ENCODE results near the gene PTH1R.

PTH1R gene

GRCh38 chr3:46850468-46850779, 27.1 kb upstream of the PTH1R start:
- no peak for DNase-seq

- no peak for DNase-seq
These were observed 25.9 kb upstream of the PTH1R start for GRCh38 chr3:46851364-46852333.

GRCh38 chr3:46852334-46852720, 25.2 kb upstream of the PTH1R start:
- no peak for DNase-seq

GRCh38 chr3:46852839-46853355, 24.6 kb upstream of the PTH1R start:
- no peak for DNase-seq

- DNase-seq: no peak
These were observed 23.8 kb upstream of the PTH1R start for GRCh38 chr3:46853441-46854415.

GRCh38 chr3:46854555-46854991, 22.9 kb upstream of the PTH1R start:
- no peak for DNase-seq

- no peak for DNase-seq
These were observed 20.7 kb upstream of the PTH1R start for GRCh38 chr3:46856576-46857471.

- DNase-seq: no peak
These were observed 19.8 kb upstream of the PTH1R start for GRCh38 chr3:46857485-46858341.

- DNase-seq: no peak
These were observed 19.1 kb upstream of the PTH1R start for GRCh38 chr3:46858456-46858855.

- no peak for DNase-seq
These were observed 18.4 kb upstream of the PTH1R start for GRCh38 chr3:46859001-46859710.

GRCh38 chr3:46860017-46860809, 17.3 kb upstream of the PTH1R start:
- no peak for DNase-seq

GRCh38 chr3:46860810-46861604, 16.5 kb upstream of the PTH1R start:
- DNase-seq: no peak

- DNase-seq: no peak
These were observed 15.7 kb upstream of the PTH1R start for GRCh38 chr3:46861605-46862368.

GRCh38 chr3:46862369-46863025, 15.0 kb upstream of the PTH1R start:
- no peak for DNase-seq

- no peak for DNase-seq
These were observed 14.2 kb upstream of the PTH1R start, which contains the start of gene MYL3 for GRCh38 chr3:46863261-46863782. Gene MYL3 (minus strand): TSS chr3:46863444. CDS start chr3:46863390, 54 bp downstream.

- no peak for DNase-seq
These were observed 13.2 kb upstream of the PTH1R start for GRCh38 chr3:46864061-46864881.

Measured in stimulated activated naive CD4-positive, alpha-beta T cell treated with Interleukin-2 at 50 U/mL for 16 hours (primary cell).